ENCODE measurements around the gene RCAN2. TPM values are rescaled to one million over a fixed set of nuclear protein-coding genes. Genes with fewer than 3 reads are reported as not detected.
A peak's percentile ranks its signal among the peaks of the same experiment; 100 is the strongest.

Gene RCAN2
- total RNA-seq, 4 donors from 2014 or later: 46.9 to 289 (median 171) TPM

- Histone ChIP-seq H3K36me3 (no peaks in the 10 kb centered on the region), H3K27ac (peak overlapping the region in 1 of 4 donors; percentile 32), H3K4me1 (peaks cover 4 to 73% (median 19%) of the 10 kb centered on the region in 3 donors), H3K9me3 (no peaks in the 10 kb centered on the region), H3K4me3 (no peak overlapping the region), H3K27me3 (no peaks in the 10 kb centered on the region)
- ATAC-seq: no peak
- WGBS, 2 donors (ENCODE audit: low coverage in 1 of 2): 7 to 21% methylated on average over 3 of the region's 3 CpGs
- TF ChIP-seq POLR2AphosphoS5 (IDR thresholded peaks at IDR 0.05) (peak; percentile 56), EP300 (IDR thresholded peaks at IDR 0.05) (no peak)
These were observed 137.7 kb downstream of the RCAN2 start for GRCh38 chr6:46353528-46353927.

- no peak for ATAC-seq
- Histone ChIP-seq H3K4me3 (no peak overlapping the region), H3K9me3 (no peaks in the 10 kb centered on the region), H3K4me1 (peaks cover 4 to 64% (median 19%) of the 10 kb centered on the region in 3 donors), H3K27ac (peak overlapping the region in 1 of 4 donors; percentile 32), H3K27me3 (no peaks in the 10 kb centered on the region), H3K36me3 (no peaks in the 10 kb centered on the region)
- no peak for TF ChIP-seq CTCF (IDR thresholded peaks at IDR 0.05)
- no peak for TF ChIP-seq EP300 (IDR thresholded peaks at IDR 0.05)
- TF ChIP-seq POLR2A (IDR thresholded peaks at IDR 0.05): no peak
- TF ChIP-seq POLR2AphosphoS5 (IDR thresholded peaks at IDR 0.05): no peak
- WGBS, 2 donors (ENCODE audit: low coverage in 1 of 2): 81 to 82% methylated on average over 1 to 2 of the region's 2 CpGs
These were observed 138.5 kb downstream of the RCAN2 start for GRCh38 chr6:46352541-46353268.

GRCh38 chr6:46350714-46351113 is 140.5 kb downstream of the RCAN2 start:
- Histone ChIP-seq H3K9me3 (no peaks in the 10 kb centered on the region), H3K36me3 (no peaks in the 10 kb centered on the region), H3K27me3 (no peaks in the 10 kb centered on the region), H3K4me3 (no peak overlapping the region), H3K4me1 (peaks cover 4 to 52% (median 16%) of the 10 kb centered on the region in 3 donors), H3K27ac (no peak overlapping the region)
- TF ChIP-seq CTCF (IDR thresholded peaks at IDR 0.05) (no peak), EP300 (IDR thresholded peaks at IDR 0.05) (no peak), POLR2AphosphoS5 (IDR thresholded peaks at IDR 0.05) (no peak), POLR2A (IDR thresholded peaks at IDR 0.05) (no peak)
- ATAC-seq: no peak
- 0 to 22% methylated on average over 1 of the region's 1 CpG for WGBS, 2 donors (ENCODE audit: low coverage in 1 of 2)

GRCh38 chr6:46347669-46348068 is 143.6 kb downstream of the RCAN2 start:
- TF ChIP-seq EP300 (IDR thresholded peaks at IDR 0.05) (no peak), POLR2A (IDR thresholded peaks at IDR 0.05) (no peak), POLR2AphosphoS5 (IDR thresholded peaks at IDR 0.05) (no peak), CTCF (IDR thresholded peaks at IDR 0.05) (no peak)
- no peaks in the 10 kb centered on the region for H3K9me3 ChIP-seq
- no peak overlapping the region for H3K27ac ChIP-seq
- H3K27me3 ChIP-seq: no peaks in the 10 kb centered on the region
- H3K36me3 ChIP-seq: no peaks in the 10 kb centered on the region
- 74 to 84% methylated on average over 3 of the region's 3 CpGs for WGBS, 2 donors (ENCODE audit: low coverage in 1 of 2)
- H3K4me1 ChIP-seq: peaks cover 0 to 22% (median 3%) of the 10 kb centered on the region in 3 donors
- ATAC-seq: no peak
- no peak overlapping the region for H3K4me3 ChIP-seq

- Histone ChIP-seq H3K4me3 (no peak overlapping the region), H3K9me3 (no peaks in the 10 kb centered on the region), H3K4me1 (peaks cover 0 to 26% (median 2%) of the 10 kb centered on the region in 3 donors), H3K27me3 (no peaks in the 10 kb centered on the region), H3K36me3 (no peaks in the 10 kb centered on the region), H3K27ac (no peak overlapping the region)
- WGBS, 2 donors (ENCODE audit: low coverage in 1 of 2): 95 to 100% methylated on average over 2 of the region's 2 CpGs
- TF ChIP-seq POLR2A (IDR thresholded peaks at IDR 0.05) (no peak), EP300 (IDR thresholded peaks at IDR 0.05) (no peak), POLR2AphosphoS5 (IDR thresholded peaks at IDR 0.05) (no peak), CTCF (IDR thresholded peaks at IDR 0.05) (no peak)
- no peak for ATAC-seq
These were observed 151.0 kb downstream of the RCAN2 start for GRCh38 chr6:46340246-46340645.

Measured in gastroesophageal sphincter (tissue), 4 donors.